GM10847 (cell line): Measurements from ENCODE around the gene RPS29.

Source experiments
- POLR2A ChIP-seq: IDR thresholded peaks from 2 replicates; pipeline ENCODE4 v1.6.1; 2011; ENCODE audit not compliant: insufficient read length; ENCODE audit errors: extremely low read depth

The RPS29 gene

GRCh38 chr14:49614196-49614595 is 28.0 kb upstream of the RPS29 start:
- TF ChIP-seq POLR2A = no peak

- TF ChIP-seq POLR2A = no peak
Measured at GRCh38 chr14:49612671-49613070, 26.5 kb upstream of the RPS29 start.

GRCh38 chr14:49612251-49612650 is 26.1 kb upstream of the RPS29 start:
- no peak for TF ChIP-seq POLR2A

- no peak for TF ChIP-seq POLR2A
Measured at GRCh38 chr14:49607583-49607982, 21.4 kb upstream of the RPS29 start.

GRCh38 chr14:49598485-49599300 is 12.5 kb upstream of the RPS29 start, which contains the start of gene LRR1:
Gene LRR1, plus strand, starts transcription at chr14:49598940. Its CDS starts 81 bp downstream, at chr14:49599021.
- TF ChIP-seq POLR2A = peak; percentile 76

- TF ChIP-seq POLR2A = no peak
Measured at GRCh38 chr14:49598189-49598484, 12.0 kb upstream of the RPS29 start.

- TF ChIP-seq POLR2A = no peak
Measured at GRCh38 chr14:49594347-49595091, 8.3 kb upstream of the RPS29 start.

GRCh38 chr14:49593016-49593415 is 6.8 kb upstream of the RPS29 start:
- no peak for TF ChIP-seq POLR2A

GRCh38 chr14:49589387-49589786 is 3.2 kb upstream of the RPS29 start:
- no peak for TF ChIP-seq POLR2A

- TF ChIP-seq POLR2A = no peak
Measured at GRCh38 chr14:49586673-49587460, 687 bp upstream of the RPS29 start.

- no peak for TF ChIP-seq POLR2A
Measured at GRCh38 chr14:49584058-49584457, 2.1 kb downstream of the RPS29 start.

GRCh38 chr14:49583629-49584028 is 2.6 kb downstream of the RPS29 start:
- no peak for TF ChIP-seq POLR2A

GRCh38 chr14:49582113-49582977 is 3.8 kb downstream of the RPS29 start:
- TF ChIP-seq POLR2A = no peak

- no peak for TF ChIP-seq POLR2A
Measured at GRCh38 chr14:49581209-49582112, 4.7 kb downstream of the RPS29 start.
